Tracheal epithelial cell (primary cell): Measurements from ENCODE around the gene ZNF117. TPM values are rescaled to one million over a fixed set of nuclear protein-coding genes. Genes with fewer than 3 reads are reported as not detected.

Experiments used
- total RNA-seq: library from RNA; depleted of rRNA; stranded (reverse); fragments of >200 nt; gene quantifications from 2 replicates; pipeline ENCODE4 v1.2.1, GENCODE V29; 2014

ZNF117 gene
- 6.0 and 6.5 TPM in 2 replicates for total RNA-seq

GRCh38 chr7:64990936-64991335, at the start of gene ZNF117:
ZNF117 (minus strand) TSS chr7:64991036.

GRCh38 chr7:65006094-65006992, 15.5 kb upstream of the ZNF117 start, which contains the start of gene ERV3-1:
ERV3-1 (minus strand) TSS chr7:65006687; CDS start chr7:64993026, 13,661 bp downstream.

Other genes with a start within 250 kb of the ZNF117 start
- gene ZNF138, start 196.6 kb downstream of the ZNF117 start, total RNA-seq: 3.4 and 3.6 TPM in 2 replicates
- gene ZNF273, start 87.8 kb downstream of the ZNF117 start, total RNA-seq: 1.9 and 3.4 TPM in 2 replicates
- gene ERV3-1, start 15.7 kb upstream of the ZNF117 start, total RNA-seq: 7.0 and 9.0 TPM in 2 replicates